CD8-positive, alpha-beta memory T cell (primary cell): ENCODE results near the gene CDKN3. TPM values are rescaled to one million over a fixed set of nuclear protein-coding genes. Genes with fewer than 3 reads are reported as not detected.

Experiments
- CTCF ChIA-PET: fragments of 350-600 bp; sonication (Branson Sonifier 250); formaldehyde crosslinking; loops from one replicate; lab custom pipeline; 2021; ENCODE audit warnings: antibody characterized with exemption; lab: Charles Lee
- POLR2A ChIA-PET: fragments of 350-600 bp; sonication (Branson Sonifier 250); formaldehyde crosslinking; loops from one replicate; lab custom pipeline; 2021; ENCODE audit warnings: antibody characterized with exemption; lab: Charles Lee
- DNase-seq, 5 donors: peaks; one replicate each; pipeline versions ENCODE4 v3.0.0 to v3.0.0-alpha.2; 2020 to 2022; ENCODE audit warnings: mixed read lengths in 1 of 5
- H3K27ac ChIP-seq: one replicate; pipeline ENCODE4 v1.7.0; 2013; ENCODE audit warnings: low read depth, mild to moderate bottlenecking, low read length, moderate library complexity
- H3K27me3 ChIP-seq: 2 replicates; pipeline ENCODE4 v1.7.0; 2013; ENCODE audit warnings: low read length, mild to moderate bottlenecking; ENCODE audit not compliant: insufficient read depth, poor library complexity, severe bottlenecking
- H3K36me3 ChIP-seq: 2 replicates; pipeline ENCODE4 v1.7.0; 2013; ENCODE audit warnings: mild to moderate bottlenecking, low read length, moderate library complexity; ENCODE audit not compliant: insufficient read depth
- H3K4me1 ChIP-seq: 2 replicates; pipeline ENCODE4 v1.7.0; 2013; ENCODE audit warnings: mild to moderate bottlenecking, low read length, moderate library complexity; ENCODE audit not compliant: insufficient read depth
- H3K4me3 ChIP-seq: 2 replicates; pipeline ENCODE4 v1.7.0; 2013; ENCODE audit warnings: mild to moderate bottlenecking, low read length
- H3K9me3 ChIP-seq: 2 replicates; pipeline ENCODE4 v1.7.0; 2013; ENCODE audit warnings: mild to moderate bottlenecking, low read length
- H3K27ac Mint-ChIP-seq, 8 donors: one replicate each; pipeline ENCODE4 v1.8.0; 2020 to 2021; ENCODE audit warnings: mixed read lengths in 8 of 8, mild to moderate bottlenecking in 6 of 8, inconsistent platforms in 3 of 8, moderate library complexity in 3 of 8
- H3K27me3 Mint-ChIP-seq, 2 donors: one replicate each; pipeline ENCODE4 v1.8.0; 2020 to 2021; ENCODE audit warnings: mixed read lengths in 2 of 2, mild to moderate bottlenecking in 1 of 2, moderate library complexity in 1 of 2
- H3K36me3 Mint-ChIP-seq, 3 donors: one replicate each; pipeline ENCODE4 v1.8.0; 2020 to 2021; ENCODE audit warnings: mixed read lengths in 3 of 3, inconsistent platforms in 1 of 3, mild to moderate bottlenecking in 1 of 3
- H3K4me1 Mint-ChIP-seq, 3 donors: one replicate each; pipeline ENCODE4 v1.8.0; 2020 to 2021; ENCODE audit warnings: mixed read lengths in 3 of 3, inconsistent platforms in 1 of 3, mild to moderate bottlenecking in 1 of 3
- H3K4me3 Mint-ChIP-seq, 7 donors: one replicate each; pipeline ENCODE4 v1.8.0; 2020 to 2021; ENCODE audit warnings: mixed read lengths in 7 of 7, mild to moderate bottlenecking in 6 of 7, moderate library complexity in 4 of 7, inconsistent platforms in 2 of 7
- H3K9me3 Mint-ChIP-seq, 5 donors: one replicate each; pipeline ENCODE4 v1.8.0; 2020 to 2022; ENCODE audit warnings: mixed read lengths in 5 of 5, mild to moderate bottlenecking in 3 of 5, moderate library complexity in 2 of 5, inconsistent platforms in 1 of 5
- polyA plus RNA-seq: library from polyadenylated mRNA; unstranded; fragments of 300-500 nt; fragmentation: Illumina TruSeq; gene quantifications from one replicate; pipeline ENCODE4 v1.2.3, GENCODE V29; 2021
- total RNA-seq, 2 experiments: library from RNA; stranded (reverse); gene quantifications; one replicate each; pipeline ENCODE4 v1.2.3, GENCODE V29; 2021

The CDKN3 gene
- total and polyA plus RNA-seq, 3 experiments from 2014 or later, result 6.7 to 46.8 (median 33.8) TPM

GRCh38 chr14:54443981-54444380 is 47.2 kb downstream of the CDKN3 start:
- Mint-ChIP-seq H3K4me3 (no peak overlapping the region), H3K27ac (no peak overlapping the region), H3K4me1 (peaks cover 23 to 26% (median 25%) of the 10 kb centered on the region in 3 donors), H3K9me3 (no peaks in the 10 kb centered on the region), H3K36me3 (peaks cover 0 to 3% (median 0%) of the 10 kb centered on the region in 3 donors), H3K27me3 (peaks cover 7 to 25% of the 10 kb centered on the region in 2 donors)
- no peak for DNase-seq
- ChIA-PET CTCF (interaction anchor here (0.9 to 1.7 kb wide), 3 partner anchors 9 to 47 kb away, joined by 3 to 4 read pairs (median 3); partner anchors contain the start of gene CDKN3), POLR2A (no interaction called here)
- Histone ChIP-seq H3K4me1 (peaks cover 18% of the 10 kb centered on the region), H3K27me3 (no peaks in the 10 kb centered on the region), H3K27ac (no peak overlapping the region), H3K36me3 (no peaks in the 10 kb centered on the region), H3K4me3 (no peak overlapping the region), H3K9me3 (no peaks in the 10 kb centered on the region)

GRCh38 chr14:54444681-54445080 is 47.9 kb downstream of the CDKN3 start:
- peaks cover 18 to 20% (median 20%) of the 10 kb centered on the region in 3 donors for H3K4me1 Mint-ChIP-seq
- peaks cover 0 to 3% (median 0%) of the 10 kb centered on the region in 3 donors for H3K36me3 Mint-ChIP-seq
- H3K27ac Mint-ChIP-seq, result peak overlapping the region in 1 of 8 donors; percentile 4
- no peaks in the 10 kb centered on the region for H3K9me3 Mint-ChIP-seq
- Histone ChIP-seq H3K4me3 (no peak overlapping the region), H3K27me3 (no peaks in the 10 kb centered on the region), H3K36me3 (no peaks in the 10 kb centered on the region), H3K9me3 (no peaks in the 10 kb centered on the region), H3K27ac (no peak overlapping the region), H3K4me1 (peaks cover 14% of the 10 kb centered on the region)
- peaks cover 7 to 28% of the 10 kb centered on the region in 2 donors for H3K27me3 Mint-ChIP-seq
- ChIA-PET CTCF (interaction anchor here (1.2 kb wide), 1 partner anchor 48 kb away, joined by 3 read pairs; the partner anchor contains the start of gene CDKN3), POLR2A (no interaction called here)
- DNase-seq, result no peak
- peak overlapping the region in 1 of 7 donors; percentile 53 for H3K4me3 Mint-ChIP-seq

- Mint-ChIP-seq H3K36me3 (no peaks in the 10 kb centered on the region), H3K4me3 (peak overlapping the region in 1 of 7 donors; percentile 34), H3K4me1 (peaks cover 9 to 10% (median 10%) of the 10 kb centered on the region in 3 donors), H3K27ac (peak overlapping the region in 1 of 8 donors; percentile 57), H3K27me3 (peaks cover 8 to 34% of the 10 kb centered on the region in 2 donors), H3K9me3 (no peaks in the 10 kb centered on the region)
- no peaks in the 10 kb centered on the region for H3K36me3 ChIP-seq
- H3K4me3 ChIP-seq, result no peak overlapping the region
- POLR2A ChIA-PET, result no interaction called here
- CTCF ChIA-PET, result interaction anchor here (0.7 kb wide), 1 partner anchor 23 kb away, joined by 3 read pairs; no protein-coding TSS in a partner anchor
- no peaks in the 10 kb centered on the region for H3K9me3 ChIP-seq
- H3K27me3 ChIP-seq, result no peaks in the 10 kb centered on the region
- no peak overlapping the region for H3K27ac ChIP-seq
- H3K4me1 ChIP-seq, result peaks cover 5% of the 10 kb centered on the region
- no peak for DNase-seq
Observed at GRCh38 chr14:54446161-54446693, 49.4 kb downstream of the CDKN3 start.

GRCh38 chr14:54447231-54447692 is 50.5 kb downstream of the CDKN3 start:
- H3K4me1 Mint-ChIP-seq, result peaks cover 0 to under 1% (median under 1%) of the 10 kb centered on the region in 3 donors
- Histone ChIP-seq H3K27me3 (no peaks in the 10 kb centered on the region), H3K4me1 (no peaks in the 10 kb centered on the region), H3K4me3 (no peak overlapping the region), H3K9me3 (no peaks in the 10 kb centered on the region), H3K27ac (no peak overlapping the region), H3K36me3 (no peaks in the 10 kb centered on the region)
- DNase-seq, result no peak
- no peak overlapping the region for H3K27ac Mint-ChIP-seq
- POLR2A ChIA-PET, result no interaction called here
- CTCF ChIA-PET, result no interaction called here
- no peaks in the 10 kb centered on the region for H3K9me3 Mint-ChIP-seq
- no peaks in the 10 kb centered on the region for H3K36me3 Mint-ChIP-seq
- peaks cover 7 to 34% of the 10 kb centered on the region in 2 donors for H3K27me3 Mint-ChIP-seq
- no peak overlapping the region for H3K4me3 Mint-ChIP-seq

GRCh38 chr14:54450535-54450934 is 53.7 kb downstream of the CDKN3 start:
- CTCF ChIA-PET, result interaction anchor here (1.0 kb wide), 1 partner anchor 38 kb away, joined by 3 read pairs; the partner anchor contains the start of gene GMFB
- H3K4me1 ChIP-seq, result no peaks in the 10 kb centered on the region
- H3K4me3 Mint-ChIP-seq, result no peak overlapping the region

GRCh38 chr14:54451121-54451601 is 54.4 kb downstream of the CDKN3 start:
- Histone ChIP-seq H3K27ac (no peak overlapping the region), H3K27me3 (no peaks in the 10 kb centered on the region), H3K4me1 (no peaks in the 10 kb centered on the region), H3K36me3 (no peaks in the 10 kb centered on the region), H3K9me3 (no peaks in the 10 kb centered on the region), H3K4me3 (no peak overlapping the region)
- ChIA-PET CTCF (interaction anchor here (1.2 kb wide), 1 partner anchor 58 kb away, joined by 3 read pairs; no protein-coding TSS in a partner anchor), POLR2A (no interaction called here)
- DNase-seq, result no peak
- no peak overlapping the region for H3K4me3 Mint-ChIP-seq
- no peaks in the 10 kb centered on the region for H3K36me3 Mint-ChIP-seq
- peaks cover 7 to 26% of the 10 kb centered on the region in 2 donors for H3K27me3 Mint-ChIP-seq
- no peaks in the 10 kb centered on the region for H3K4me1 Mint-ChIP-seq
- H3K27ac Mint-ChIP-seq, result no peak overlapping the region
- H3K9me3 Mint-ChIP-seq, result no peaks in the 10 kb centered on the region

More at GRCh38 chr14:54450535-54450934, 53.7 kb downstream of the CDKN3 start:
- no peaks in the 10 kb centered on the region for H3K9me3 ChIP-seq
- Mint-ChIP-seq H3K4me1 (no peaks in the 10 kb centered on the region), H3K27ac (no peak overlapping the region), H3K27me3 (peaks cover 7 to 31% of the 10 kb centered on the region in 2 donors), H3K36me3 (no peaks in the 10 kb centered on the region), H3K9me3 (no peaks in the 10 kb centered on the region)
- no peaks in the 10 kb centered on the region for H3K36me3 ChIP-seq
- DNase-seq, result no peak
- no peaks in the 10 kb centered on the region for H3K27me3 ChIP-seq
- H3K4me3 ChIP-seq, result no peak overlapping the region
- POLR2A ChIA-PET, result no interaction called here
- H3K27ac ChIP-seq, result no peak overlapping the region

- H3K9me3 ChIP-seq, result no peaks in the 10 kb centered on the region
- H3K36me3 Mint-ChIP-seq, result no peaks in the 10 kb centered on the region
- no peaks in the 10 kb centered on the region for H3K4me1 Mint-ChIP-seq
- H3K4me3 Mint-ChIP-seq, result no peak overlapping the region
- peaks cover 2 to 18% of the 10 kb centered on the region in 2 donors for H3K27me3 Mint-ChIP-seq
- H3K27me3 ChIP-seq, result no peaks in the 10 kb centered on the region
- H3K9me3 Mint-ChIP-seq, result no peaks in the 10 kb centered on the region
- no peak for DNase-seq
- no peaks in the 10 kb centered on the region for H3K4me1 ChIP-seq
- no peak overlapping the region for H3K4me3 ChIP-seq
- H3K36me3 ChIP-seq, result no peaks in the 10 kb centered on the region
- CTCF ChIA-PET, result interaction anchor here (1.2 kb wide), 1 partner anchor 57 kb away, joined by 3 read pairs; no protein-coding TSS in a partner anchor
- POLR2A ChIA-PET, result no interaction called here
- H3K27ac ChIP-seq, result no peak overlapping the region
- H3K27ac Mint-ChIP-seq, result no peak overlapping the region
Observed at GRCh38 chr14:54451961-54452360, 55.2 kb downstream of the CDKN3 start.

GRCh38 chr14:54453252-54453651 is 56.4 kb downstream of the CDKN3 start:
- Mint-ChIP-seq H3K27ac (no peak overlapping the region), H3K36me3 (no peaks in the 10 kb centered on the region), H3K27me3 (peaks cover 2 to 15% of the 10 kb centered on the region in 2 donors), H3K4me3 (no peak overlapping the region), H3K9me3 (peaks cover 0 to under 1% (median 0%) of the 10 kb centered on the region in 5 donors), H3K4me1 (no peaks in the 10 kb centered on the region)
- Histone ChIP-seq H3K9me3 (no peaks in the 10 kb centered on the region), H3K4me1 (no peaks in the 10 kb centered on the region), H3K36me3 (no peaks in the 10 kb centered on the region), H3K4me3 (no peak overlapping the region), H3K27ac (no peak overlapping the region), H3K27me3 (no peaks in the 10 kb centered on the region)
- ChIA-PET POLR2A (no interaction called here), CTCF (no interaction called here)
- no peak for DNase-seq
